ENCODE measurements around the gene SULT1A3.
"Not testable (repeated sequence)": the region's sequence is repeated elsewhere in the genome, so short reads cannot be mapped to it uniquely, and the experiment has no call there.

GRCh38 chr16:30211414-30211813 lies 12.4 kb downstream of the SULT1A3 start:
- not testable (repeated sequence) for TF ChIP-seq POLR2A, CTCF (IDR thresholded peaks at IDR 0.05)
